Liver (tissue), 9 donors: ENCODE data around the gene ROBO2. TPM values are rescaled to one million over a fixed set of nuclear protein-coding genes. Genes with fewer than 3 reads are reported as not detected.

Source experiments
- DNase-seq: peaks from one replicate; pipeline ENCODE4 v3.0.0-alpha.2; 2017; ENCODE audit warnings: low spot score
- H3K27ac ChIP-seq, 2 donors: one replicate each; pipeline ENCODE4 v1.7.0; 2013; ENCODE audit warnings: inconsistent platforms in 2 of 2, low read length in 2 of 2, control low read depth in 1 of 2, low read depth in 1 of 2, mild to moderate bottlenecking in 1 of 2
- H3K27me3 ChIP-seq, 4 donors: one replicate each; pipeline versions ENCODE4 v1.6.1 to v1.7.0; 2013; ENCODE audit warnings: low read length in 3 of 4, inconsistent platforms in 1 of 4, mild to moderate bottlenecking in 1 of 4, moderate library complexity in 1 of 4; ENCODE audit not compliant: control insufficient read depth in 4 of 4, insufficient read depth in 4 of 4
- H3K36me3 ChIP-seq, 4 donors: one replicate each; pipeline versions ENCODE4 v1.6.1 to v1.7.0; 2013; ENCODE audit warnings: low read length in 3 of 4, mild to moderate bottlenecking in 3 of 4, low read depth in 1 of 4, moderate library complexity in 1 of 4; ENCODE audit not compliant: control insufficient read depth in 4 of 4, insufficient read depth in 3 of 4
- H3K4me1 ChIP-seq, 4 donors: one replicate each; pipeline versions ENCODE4 v1.6.1 to v1.7.0; 2013; ENCODE audit warnings: low read length in 3 of 4, mild to moderate bottlenecking in 3 of 4, moderate library complexity in 1 of 4; ENCODE audit not compliant: control insufficient read depth in 4 of 4, insufficient read depth in 4 of 4
- H3K4me3 ChIP-seq, 3 donors: one replicate each; pipeline versions ENCODE4 v1.6.1 to v1.7.0; 2013; ENCODE audit warnings: low read length in 3 of 3, control low read depth in 1 of 3, low read depth in 1 of 3, mild to moderate bottlenecking in 1 of 3
- H3K9ac ChIP-seq, 2 donors: one replicate each; pipeline ENCODE4 v1.7.0; 2013; ENCODE audit warnings: low read length in 2 of 2, mild to moderate bottlenecking in 2 of 2, moderate library complexity in 2 of 2, control low read depth in 1 of 2, low read depth in 1 of 2
- H3K9me3 ChIP-seq, 4 donors: one replicate each; pipeline versions ENCODE4 v1.6.1 to v1.7.0; 2013; ENCODE audit warnings: low read length in 3 of 4; ENCODE audit not compliant: control insufficient read depth in 4 of 4
- ATF3 ChIP-seq: IDR thresholded peaks from 2 replicates; pipeline ENCODE4 v1.6.1; 2016; ENCODE audit warnings: antibody characterized with exemption
- CTCF ChIP-seq: fragments of 150-350 bp; IDR thresholded peaks from 2 replicates; pipeline ENCODE4 v1.5.1; 2017; ENCODE audit warnings: improper control_type of control experiment, low read depth, low read length; ENCODE audit not compliant: missing input control
- EGR1 ChIP-seq, 2 donors: IDR thresholded peaks; 2 replicates each; pipeline ENCODE4 v1.6.1; 2016 to 2018; ENCODE audit warnings: antibody characterized with exemption in 2 of 2, low read depth in 2 of 2
- FOXA2 ChIP-seq: IDR thresholded peaks from 2 replicates; pipeline ENCODE4 v1.6.1; 2016; ENCODE audit warnings: antibody characterized with exemption
- GABPA ChIP-seq, 2 donors: IDR thresholded peaks in 1 of 2; conservative IDR thresholded peaks in 1 of 2; 2 replicates each; pipeline ENCODE4 v1.6.1; 2016; ENCODE audit warnings: antibody characterized with exemption in 2 of 2, mild to moderate bottlenecking in 1 of 2, moderate library complexity in 1 of 2
- HNF4A ChIP-seq, 2 donors: conservative IDR thresholded peaks; 2 replicates each; pipeline ENCODE4 v1.6.1; 2016; ENCODE audit warnings: antibody characterized with exemption in 2 of 2, mild to moderate bottlenecking in 2 of 2
- HNF4G ChIP-seq: IDR thresholded peaks from 2 replicates; pipeline ENCODE4 v1.6.1; 2016; ENCODE audit warnings: antibody characterized with exemption
- JUND ChIP-seq, 2 donors: IDR thresholded peaks; 2 replicates each; pipeline ENCODE4 v1.6.1; 2016; ENCODE audit warnings: antibody characterized with exemption in 2 of 2
- MAX ChIP-seq: IDR thresholded peaks from 2 replicates; pipeline ENCODE4 v1.6.1; 2016; ENCODE audit warnings: antibody characterized with exemption
- NR2F2 ChIP-seq: IDR thresholded peaks from 2 replicates; pipeline ENCODE4 v1.6.1; 2016; ENCODE audit warnings: antibody characterized with exemption
- RAD21 ChIP-seq, 2 donors: IDR thresholded peaks; 2 replicates each; pipeline ENCODE4 v1.6.1; 2016; ENCODE audit warnings: antibody characterized with exemption in 2 of 2, mild to moderate bottlenecking in 2 of 2
- REST ChIP-seq: IDR thresholded peaks from 2 replicates; pipeline ENCODE4 v1.6.1; 2016; ENCODE audit warnings: antibody characterized with exemption, mild to moderate bottlenecking
- RXRA ChIP-seq, 2 donors: IDR thresholded peaks; 2 replicates each; pipeline ENCODE4 v1.6.1; 2017 to 2018; ENCODE audit warnings: antibody characterized with exemption in 2 of 2, mild to moderate bottlenecking in 1 of 2
- SP1 ChIP-seq: IDR thresholded peaks from 2 replicates; pipeline ENCODE4 v1.6.1; 2018; ENCODE audit warnings: antibody characterized with exemption, mild to moderate bottlenecking
- TAF1 ChIP-seq: conservative IDR thresholded peaks from 2 replicates; pipeline ENCODE4 v1.6.1; 2016; ENCODE audit warnings: antibody characterized with exemption, mild to moderate bottlenecking
- YY1 ChIP-seq: IDR thresholded peaks from 2 replicates; pipeline ENCODE4 v1.6.1; 2016; ENCODE audit warnings: antibody characterized with exemption, mild to moderate bottlenecking
- ZBTB33 ChIP-seq: IDR thresholded peaks from 2 replicates; pipeline ENCODE4 v1.6.1; 2016; ENCODE audit warnings: antibody characterized with exemption
- WGBS: extraction: QIAGEN DNeasy Blood & Tissue Kit; methylation state at CpG from one replicate; pipeline ENCODE4 v1.1.7; 2013; 5-methylcytosine and 5-hydroxymethylcytosine counted together
- polyA plus RNA-seq, 2 donors: library from polyadenylated mRNA; stranded (reverse) in 1 of 2; unstranded in 1 of 2; fragments of 200-250 nt in 1 of 2; fragments of >200 nt in 1 of 2; fragmentation: Nextera tagmentation in 1 of 2; extraction: Ambion mirVana in 1 of 2; gene quantifications; one replicate each; pipeline versions ENCODE4 v1.2.1 to v1.2.3, GENCODE V29; 2013 to 2015
- total RNA-seq, 2 donors: library from RNA; depleted of rRNA; stranded (reverse); fragments of >200 nt; gene quantifications; one replicate each; pipeline ENCODE4 v1.2.3, GENCODE V29; 2014
- donor health status: healthy.
- donor health status: healthy.
- donor health status: healthy.
- donor health status: healthy.
- donor health status: healthy.

ROBO2 gene
- total and polyA plus RNA-seq, 4 donors, result 0.22 to 19.4 (median 1.1) TPM

- H3K9me3 ChIP-seq, result peaks cover 0 to 3% (median 0%) of the 10 kb centered on the region in 4 donors
- H3K27me3 ChIP-seq, result no peaks in the 10 kb centered on the region
- 93% methylated on average over 2 of the region's 2 CpGs for WGBS
Observed at GRCh38 chr3:77595371-77595870, 555.5 kb downstream of the ROBO2 start.

More at GRCh38 chr3:77595371-77595870, 555.5 kb downstream of the ROBO2 start:
- no peak for DNase-seq
- TF ChIP-seq FOXA2 (no peak), ZBTB33 (no peak), SP1 (no peak), REST (no peak), RXRA (IDR thresholded peaks at IDR 0.05) (no peak), YY1 (no peak), HNF4A (conservative IDR thresholded peaks at IDR 0.05) (no peak), MAX (no peak), TAF1 (no peak), RAD21 (IDR thresholded peaks at IDR 0.05) (no peak), GABPA (IDR thresholded peaks at IDR 0.05 in 1 of 2, conservative IDR thresholded peaks at IDR 0.05 in 1 of 2) (no peak), EGR1 (IDR thresholded peaks at IDR 0.05; ENCODE audit: low read depth in 2 of 2) (no peak), ATF3 (no peak), NR2F2 (no peak), CTCF (no peak), JUND (IDR thresholded peaks at IDR 0.05) (no peak), HNF4G (no peak)
- Histone ChIP-seq H3K36me3 (no peaks in the 10 kb centered on the region), H3K9ac (no peak overlapping the region), H3K4me1 (no peaks in the 10 kb centered on the region), H3K4me3 (no peak overlapping the region), H3K27ac (no peak overlapping the region)
